Left ventricle myocardium inferior (tissue), 1 donor: ENCODE results near the gene CAP2. TPM values are rescaled to one million over a fixed set of nuclear protein-coding genes. Genes with fewer than 3 reads are reported as not detected.

ENCODE experiments used
- DNase-seq: peaks from one replicate; pipeline ENCODE4 v3.0.0-alpha.2; 2020
- H3K27ac ChIP-seq: fragments of 200-600 bp; replicated peaks from 2 replicates; pipeline ENCODE4 v1.8.0; 2021
- H3K27me3 ChIP-seq: fragments of 200-600 bp; 2 replicates; pipeline ENCODE4 v1.8.0; 2021; ENCODE audit warnings: low read depth
- H3K36me3 ChIP-seq: fragments of 200-600 bp; 2 replicates; pipeline ENCODE4 v1.8.0; 2021
- H3K4me1 ChIP-seq: fragments of 200-600 bp; 2 replicates; pipeline ENCODE4 v1.8.0; 2021
- H3K4me3 ChIP-seq: fragments of 200-600 bp; 2 replicates; pipeline ENCODE4 v1.8.0; 2021; ENCODE audit warnings: mild to moderate bottlenecking, moderate library complexity
- H3K9me3 ChIP-seq: fragments of 200-600 bp; replicated peaks from 2 replicates; pipeline ENCODE4 v1.8.0; 2021
- CTCF ChIP-seq: fragments of 200-600 bp; IDR thresholded peaks from 2 replicates; pipeline ENCODE4 v1.8.0; 2021; ENCODE audit warnings: antibody characterized with exemption, mild to moderate bottlenecking, borderline replicate concordance
- intact Hi-C: fragments of 100-400 bp; cut with micrococcal nuclease; formaldehyde crosslinking; loops from one replicate; pipeline ENCODE4 v1.11.0; 2022
- total RNA-seq: library from RNA; stranded (reverse); fragmentation: NEBNext Ultra II Directional; extraction: Animal tissue kit (Norgen Biotek cat#: 25700); gene quantifications from one replicate; pipeline ENCODE4 v1.2.1, GENCODE V29; 2021
- donor health status: DM: no; HTN: yes; CAD: no; lungs with severe emphysema.

The CAP2 gene
- total RNA-seq, 1 donor from 2014 or later, result 149 TPM

DNA sequence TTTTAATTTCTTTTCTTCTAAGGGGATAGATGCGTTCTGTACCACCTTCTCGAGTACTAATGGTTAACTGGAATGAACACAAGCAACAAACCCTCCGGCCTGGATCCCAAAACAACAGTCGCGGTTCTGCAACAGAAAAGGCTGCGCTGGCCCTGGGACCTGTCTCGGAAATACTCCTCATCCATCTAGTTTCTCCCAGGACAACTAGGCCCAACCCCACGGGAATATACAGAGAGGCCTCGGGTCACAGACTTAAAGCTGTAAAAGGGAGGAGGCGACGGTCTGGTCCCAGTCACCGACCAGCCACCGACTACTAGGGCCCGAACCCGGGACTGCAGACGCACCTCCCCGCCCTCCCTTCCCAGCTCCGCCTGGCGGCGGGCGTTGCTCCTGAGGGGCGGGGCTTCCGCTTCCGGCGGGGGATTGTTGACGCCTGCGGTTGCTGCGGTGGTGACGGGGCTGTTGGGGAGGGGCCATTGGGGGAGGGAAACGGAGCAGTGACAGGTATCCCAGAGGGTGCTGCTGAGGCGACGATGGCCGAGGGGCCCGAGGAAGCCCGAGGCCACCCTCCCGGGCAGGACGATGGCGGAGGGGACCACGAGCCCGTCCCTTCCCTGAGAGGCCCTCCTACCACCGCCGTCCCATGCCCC is 206.6 kb downstream of the CAP2 start, which contains the start of gene FAM8A1:
TSS of gene FAM8A1 (plus strand) at position 426 of the 650 bp plus-strand sequence. CDS start at position 534, 108 bp downstream.
- peak within 1 kb of the TSS; percentile 95 for H3K27ac ChIP-seq
- peak; percentile 96 for DNase-seq
- H3K4me3 ChIP-seq, result peak within 1 kb of the TSS; percentile 94
- TF ChIP-seq CTCF, result peak; percentile 73
- H3K27me3 ChIP-seq, result no peaks in the 10 kb centered on the region
- no peaks in the 10 kb centered on the region for H3K9me3 ChIP-seq
- H3K36me3 ChIP-seq, result peaks cover 22% of the 10 kb centered on the region
- peaks cover 30% of the 10 kb centered on the region for H3K4me1 ChIP-seq
- intact Hi-C loops, result no loop called here

DNA sequence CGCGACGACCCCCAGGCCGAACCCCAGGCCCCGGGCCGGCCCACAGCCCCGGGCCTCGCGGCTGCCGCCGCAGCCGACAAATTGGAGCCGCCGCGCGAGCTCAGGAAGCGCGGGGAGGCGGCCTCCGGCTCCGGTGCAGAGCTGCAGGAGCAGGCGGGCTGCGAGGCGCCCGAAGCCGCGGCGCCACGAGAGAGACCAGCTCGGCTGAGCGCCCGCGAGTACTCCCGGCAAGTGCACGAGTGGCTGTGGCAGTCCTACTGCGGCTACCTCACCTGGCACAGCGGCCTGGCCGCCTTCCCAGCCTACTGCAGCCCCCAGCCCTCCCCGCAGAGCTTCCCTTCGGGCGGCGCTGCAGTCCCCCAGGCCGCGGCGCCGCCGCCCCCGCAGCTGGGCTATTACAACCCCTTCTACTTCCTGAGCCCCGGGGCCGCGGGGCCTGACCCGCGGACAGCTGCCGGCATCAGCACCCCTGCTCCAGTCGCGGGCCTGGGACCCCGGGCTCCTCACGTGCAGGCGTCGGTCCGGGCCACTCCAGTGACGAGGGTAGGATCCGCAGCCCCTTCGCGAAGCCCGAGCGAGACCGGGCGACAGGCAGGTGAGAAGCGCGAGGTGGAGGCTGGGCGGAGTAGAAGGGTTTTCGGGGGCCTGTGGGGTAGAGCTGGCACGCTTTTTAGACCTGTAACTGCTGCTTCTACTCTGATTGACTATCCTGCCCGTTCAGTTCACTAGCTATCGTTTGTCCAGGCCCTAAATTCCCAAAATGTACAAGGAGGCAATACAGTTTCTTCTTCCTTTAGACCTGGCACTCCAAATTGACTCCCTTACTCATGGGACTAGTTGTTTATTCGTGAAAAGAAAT is 207.4 kb downstream of the CAP2 start:
- Histone ChIP-seq H3K4me1 (peaks cover 30% of the 10 kb centered on the region), H3K9me3 (no peaks in the 10 kb centered on the region), H3K36me3 (peaks cover 30% of the 10 kb centered on the region), H3K27ac (peak overlapping the region; percentile 95), H3K4me3 (peak overlapping the region; percentile 94), H3K27me3 (no peaks in the 10 kb centered on the region)
- intact Hi-C loops, result no loop called here
- DNase-seq, result peak; percentile 58
- no peak for TF ChIP-seq CTCF

DNA sequence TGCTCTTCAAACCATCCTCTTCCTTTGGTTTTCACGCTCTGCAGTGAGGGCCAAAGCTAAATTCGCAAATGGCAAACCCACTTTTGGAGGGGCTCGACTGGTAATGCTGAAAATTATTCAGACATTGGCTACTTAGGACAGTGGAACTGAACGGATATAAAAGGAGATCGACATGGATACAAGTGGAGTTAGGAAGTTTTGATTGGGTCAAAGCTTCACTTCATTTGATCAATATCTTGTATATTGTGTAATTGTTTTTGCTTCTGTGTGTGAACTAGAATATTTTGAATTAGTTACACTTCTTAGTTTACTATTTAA is 207.9 kb downstream of the CAP2 start:
- peaks cover 36% of the 10 kb centered on the region for H3K36me3 ChIP-seq
- no peak for TF ChIP-seq CTCF
- no peaks in the 10 kb centered on the region for H3K9me3 ChIP-seq
- DNase-seq, result no peak
- H3K27me3 ChIP-seq, result no peaks in the 10 kb centered on the region
- intact Hi-C loops, result no loop called here
- peak overlapping the region; percentile 94 for H3K4me3 ChIP-seq
- peak overlapping the region; percentile 95 for H3K27ac ChIP-seq
- peaks cover 30% of the 10 kb centered on the region for H3K4me1 ChIP-seq

- Histone ChIP-seq H3K27me3 (no peaks in the 10 kb centered on the region), H3K4me1 (peaks cover 30% of the 10 kb centered on the region), H3K4me3 (no peak overlapping the region), H3K27ac (no peak overlapping the region), H3K9me3 (no peaks in the 10 kb centered on the region), H3K36me3 (peaks cover 51% of the 10 kb centered on the region)
- no peak for DNase-seq
- intact Hi-C loops, result no loop called here
- no peak for TF ChIP-seq CTCF
These were observed 209.5 kb downstream of the CAP2 start for GRCh38 chr6:17602888-17603287.

- TF ChIP-seq CTCF, result no peak
- H3K36me3 ChIP-seq, result peaks cover 63% of the 10 kb centered on the region
- no peak overlapping the region for H3K27ac ChIP-seq
- intact Hi-C loops, result no loop called here
- H3K4me1 ChIP-seq, result peaks cover 9% of the 10 kb centered on the region
- H3K9me3 ChIP-seq, result no peaks in the 10 kb centered on the region
- no peak overlapping the region for H3K4me3 ChIP-seq
- no peaks in the 10 kb centered on the region for H3K27me3 ChIP-seq
- no peak for DNase-seq
These were observed 213.2 kb downstream of the CAP2 start for GRCh38 chr6:17606606-17607005.

Other genes with a start within 250 kb of the CAP2 start
- gene RBM24, start 112.2 kb upstream of the CAP2 start, total RNA-seq, result 189 TPM
- gene FAM8A1, start 206.7 kb downstream of the CAP2 start, total RNA-seq, result 17.2 TPM